Osteocyte (in vitro differentiated cells): ENCODE data around the gene EXOC6. TPM values are rescaled to one million over a fixed set of nuclear protein-coding genes. Genes with fewer than 3 reads are reported as not detected.

Experiments used
- DNase-seq: peaks from one replicate; pipeline ENCODE4 v3.0.0; 2021; ENCODE audit warnings: mixed read lengths; ENCODE audit not compliant: unreplicated experiment; ENCODE audit errors: extremely low spot score
- H3K27ac Mint-ChIP-seq: one replicate; pipeline ENCODE4 v1.8.0; 2021; ENCODE audit warnings: mild to moderate bottlenecking, mixed read lengths; ENCODE audit not compliant: unreplicated experiment
- H3K27me3 Mint-ChIP-seq: one replicate; pipeline ENCODE4 v1.8.0; 2021; ENCODE audit warnings: mixed read lengths; ENCODE audit not compliant: unreplicated experiment
- H3K36me3 Mint-ChIP-seq: one replicate; pipeline ENCODE4 v1.8.0; 2021; ENCODE audit warnings: mixed read lengths; ENCODE audit not compliant: unreplicated experiment
- H3K4me1 Mint-ChIP-seq: one replicate; pipeline ENCODE4 v1.8.0; 2021; ENCODE audit warnings: mixed read lengths; ENCODE audit not compliant: unreplicated experiment
- H3K4me3 Mint-ChIP-seq: one replicate; pipeline ENCODE4 v1.8.0; 2021; ENCODE audit warnings: mild to moderate bottlenecking, moderate library complexity, mixed read lengths; ENCODE audit not compliant: unreplicated experiment
- H3K9me3 Mint-ChIP-seq: one replicate; pipeline ENCODE4 v1.8.0; 2021; ENCODE audit warnings: mixed read lengths; ENCODE audit not compliant: unreplicated experiment
- CTCF ChIP-seq: fragments of 200-600 bp; sonication (generic); IDR thresholded peaks from 2 replicates; pipeline ENCODE4 v1.5.0; 2021; ENCODE audit warnings: antibody characterized with exemption, mild to moderate bottlenecking, moderate library complexity
- total RNA-seq: library from RNA; stranded (reverse); gene quantifications from 2 replicates; pipeline ENCODE4 v1.2.1, GENCODE V29; 2021

EXOC6 gene
- total RNA-seq, 1 donor from 2014 or later = 8.5 TPM

GRCh38 chr10:93083743-93084539 is 235.6 kb downstream of the EXOC6 start:
- Mint-ChIP-seq H3K27ac (no peak overlapping the region), H3K9me3 (no peaks in the 10 kb centered on the region), H3K27me3 (no peaks in the 10 kb centered on the region), H3K36me3 (no peaks in the 10 kb centered on the region), H3K4me1 (peaks cover 17% of the 10 kb centered on the region), H3K4me3 (no peak overlapping the region)
- peak; percentile 19 for DNase-seq
- TF ChIP-seq CTCF = no peak

GRCh38 chr10:93085272-93085859 is 237.0 kb downstream of the EXOC6 start:
- Mint-ChIP-seq H3K4me3 (no peak overlapping the region), H3K9me3 (no peaks in the 10 kb centered on the region), H3K4me1 (peaks cover 14% of the 10 kb centered on the region), H3K27me3 (no peaks in the 10 kb centered on the region), H3K27ac (no peak overlapping the region), H3K36me3 (no peaks in the 10 kb centered on the region)
- no peak for TF ChIP-seq CTCF
- peak; percentile 8 for DNase-seq

- H3K4me3 Mint-ChIP-seq = no peak overlapping the region
- TF ChIP-seq CTCF = no peak
- no peak overlapping the region for H3K27ac Mint-ChIP-seq
- no peaks in the 10 kb centered on the region for H3K9me3 Mint-ChIP-seq
- H3K36me3 Mint-ChIP-seq = no peaks in the 10 kb centered on the region
- H3K4me1 Mint-ChIP-seq = peaks cover 7% of the 10 kb centered on the region
- H3K27me3 Mint-ChIP-seq = no peaks in the 10 kb centered on the region
- peak; percentile 40 for DNase-seq
Measured at GRCh38 chr10:93086289-93086688, 238.0 kb downstream of the EXOC6 start.

- Mint-ChIP-seq H3K4me3 (no peak overlapping the region), H3K9me3 (no peaks in the 10 kb centered on the region), H3K36me3 (no peaks in the 10 kb centered on the region), H3K27me3 (no peaks in the 10 kb centered on the region), H3K27ac (no peak overlapping the region), H3K4me1 (no peaks in the 10 kb centered on the region)
- TF ChIP-seq CTCF = no peak
- DNase-seq = no peak
Measured at GRCh38 chr10:93087846-93088245, 239.5 kb downstream of the EXOC6 start.

- peak; percentile 60 for DNase-seq
- Mint-ChIP-seq H3K27ac (no peak overlapping the region), H3K4me3 (no peak overlapping the region), H3K9me3 (no peaks in the 10 kb centered on the region), H3K27me3 (no peaks in the 10 kb centered on the region), H3K36me3 (no peaks in the 10 kb centered on the region), H3K4me1 (no peaks in the 10 kb centered on the region)
- no peak for TF ChIP-seq CTCF
Measured at GRCh38 chr10:93088466-93088865, 240.1 kb downstream of the EXOC6 start.
